Testis (tissue), 3 donors: ENCODE measurements around the gene CNKSR2. TPM values are rescaled to one million over a fixed set of nuclear protein-coding genes. Genes with fewer than 3 reads are reported as not detected.

ENCODE experiments used
- DNase-seq: peaks from one replicate; pipeline ENCODE4 v3.0.0-alpha.2; 2019
- H3K27ac ChIP-seq, 2 donors: fragments of 200-600 bp; sonication (generic); one replicate each; pipeline ENCODE4 v1.5.1; 2019
- H3K27me3 ChIP-seq: fragments of 200-600 bp; sonication (generic); one replicate; pipeline ENCODE4 v1.5.1; 2019
- H3K36me3 ChIP-seq: fragments of 200-600 bp; sonication (generic); one replicate; pipeline ENCODE4 v1.5.1; 2017; ENCODE audit warnings: low read depth; ENCODE audit errors: missing control alignments
- H3K4me1 ChIP-seq: fragments of 200-600 bp; sonication (generic); one replicate; pipeline ENCODE4 v1.5.1; 2019
- H3K4me3 ChIP-seq, 2 donors: fragments of 200-600 bp; sonication (generic); one replicate each; pipeline ENCODE4 v1.5.1; 2017 to 2019
- H3K9me3 ChIP-seq: fragments of 200-600 bp; sonication (generic); one replicate; pipeline ENCODE4 v1.5.1; 2017
- CTCF ChIP-seq, 3 experiments: fragments of 450-650 bp in 2 of 3; fragments of 200-600 bp in 1 of 3; sonication (generic) in 1 of 3; IDR thresholded peaks; one replicate each; pipeline ENCODE4 v1.5.1; 2016 to 2019; ENCODE audit warnings: antibody characterized with exemption in 3 of 3, mild to moderate bottlenecking in 2 of 3, moderate library complexity in 1 of 3
- POLR2A ChIP-seq: fragments of 450-650 bp; IDR thresholded peaks from one replicate; pipeline ENCODE4 v1.6.1; 2017; ENCODE audit warnings: antibody characterized with exemption, mild to moderate bottlenecking, moderate library complexity
- WGBS, 2 donors: methylation state at CpG; one replicate each; pipeline ENCODE4 v1.1.5; 2018; 5-methylcytosine and 5-hydroxymethylcytosine counted together
- intact Hi-C: fragments of 100-400 bp; cut with DNase I; formaldehyde crosslinking; loops from one replicate; pipeline ENCODE4 v1.15.1; 2023; ENCODE audit warnings: low total_unique reads
- polyA plus RNA-seq: library from polyadenylated mRNA; stranded (reverse); fragments of 350-450 nt; fragmentation: Illumina TruSeq; extraction: RNeasy Lipid Tissue Mini Kit (QIAGEN cat#74804); gene quantifications from one replicate; pipeline ENCODE4 v1.2.3, GENCODE V29; 2014; ENCODE audit warnings: low read depth, low replicate concordance; ENCODE audit not compliant: insufficient read depth
- total RNA-seq, 2 donors: library from RNA; depleted of rRNA; stranded (reverse); fragments of >200 nt; gene quantifications; one replicate each; pipeline ENCODE4 v1.2.3, GENCODE V29; 2016

The CNKSR2 gene
- total and polyA plus RNA-seq, 3 donors from 2014 or later, result 2.1 to 17.3 (median 13.2) TPM

GRCh38 chrX:21658152-21658737 is 284.0 kb downstream of the CNKSR2 start, which contains the start of gene KLHL34:
KLHL34 (minus strand) TSS chrX:21658330; CDS start chrX:21657788, 542 bp downstream.
- 0% methylated on average over 1 of the region's 60 CpGs; no CpG with 5 or more reads in 1 of the 2 donors for WGBS, 2 donors
- Histone ChIP-seq H3K4me3 (peak within 1 kb of the TSS in 1 of 2 donors; percentile 38), H3K27ac (no peak within 1 kb of the TSS), H3K4me1 (no peaks in the 10 kb centered on the region), H3K27me3 (no peaks in the 10 kb centered on the region), H3K36me3 (no peaks in the 10 kb centered on the region), H3K9me3 (no peaks in the 10 kb centered on the region)
- no peak for DNase-seq
- TF ChIP-seq CTCF (IDR thresholded peaks at IDR 0.05), result no peak
- TF ChIP-seq POLR2A, result no peak
- intact Hi-C loops, result no loop called here

GRCh38 chrX:21658746-21659145 is 284.5 kb downstream of the CNKSR2 start:
- 20% methylated on average over 22 of the region's 23 CpGs; no CpG with 5 or more reads in 1 of the 2 donors for WGBS, 2 donors
- TF ChIP-seq CTCF (IDR thresholded peaks at IDR 0.05) (no peak), POLR2A (no peak)
- H3K27me3 ChIP-seq, result no peaks in the 10 kb centered on the region

GRCh38 chrX:21659320-21659719 is 285.1 kb downstream of the CNKSR2 start:
- H3K4me3 ChIP-seq, result no peak overlapping the region
- TF ChIP-seq CTCF (IDR thresholded peaks at IDR 0.05) (no peak), POLR2A (no peak)
- intact Hi-C loops, result no loop called here
- WGBS, 2 donors, result 69 to 73% methylated on average over 2 to 3 of the region's 3 CpGs
- no peaks in the 10 kb centered on the region for H3K27me3 ChIP-seq
- no peaks in the 10 kb centered on the region for H3K9me3 ChIP-seq
- DNase-seq, result no peak
- no peaks in the 10 kb centered on the region for H3K4me1 ChIP-seq
- H3K36me3 ChIP-seq, result no peaks in the 10 kb centered on the region
- no peak overlapping the region for H3K27ac ChIP-seq

More at GRCh38 chrX:21658746-21659145, 284.5 kb downstream of the CNKSR2 start:
- Histone ChIP-seq H3K36me3 (no peaks in the 10 kb centered on the region), H3K27ac (no peak overlapping the region), H3K4me3 (peak overlapping the region in 1 of 2 donors; percentile 38), H3K9me3 (no peaks in the 10 kb centered on the region), H3K4me1 (no peaks in the 10 kb centered on the region)
- intact Hi-C loops, result no loop called here
- DNase-seq, result no peak

GRCh38 chrX:21660156-21660555 is 285.9 kb downstream of the CNKSR2 start:
- Histone ChIP-seq H3K4me1 (no peaks in the 10 kb centered on the region), H3K27ac (no peak overlapping the region), H3K36me3 (no peaks in the 10 kb centered on the region), H3K4me3 (no peak overlapping the region), H3K9me3 (no peaks in the 10 kb centered on the region), H3K27me3 (no peaks in the 10 kb centered on the region)
- intact Hi-C loops, result no loop called here
- no peak for TF ChIP-seq POLR2A
- no peak for TF ChIP-seq CTCF (IDR thresholded peaks at IDR 0.05)
- no peak for DNase-seq
- WGBS, 2 donors, result 53 to 67% methylated on average over 2 of the region's 2 CpGs

GRCh38 chrX:21661316-21661715 is 287.1 kb downstream of the CNKSR2 start:
- DNase-seq, result no peak
- Histone ChIP-seq H3K27ac (no peak overlapping the region), H3K4me1 (no peaks in the 10 kb centered on the region), H3K36me3 (no peaks in the 10 kb centered on the region), H3K27me3 (no peaks in the 10 kb centered on the region), H3K4me3 (no peak overlapping the region), H3K9me3 (no peaks in the 10 kb centered on the region)
- intact Hi-C loops, result no loop called here
- TF ChIP-seq CTCF (IDR thresholded peaks at IDR 0.05) (no peak), POLR2A (no peak)
- WGBS, 2 donors, result 72 to 84% methylated on average over 6 of the region's 6 CpGs
